Heart right ventricle (tissue), 16 donors: ENCODE data around the gene METTL9. TPM values are rescaled to one million over a fixed set of nuclear protein-coding genes. Genes with fewer than 3 reads are reported as not detected.
A peak's percentile ranks its signal among the peaks of the same experiment; 100 is the strongest.
"Not testable (repeated sequence)": the region's sequence is repeated elsewhere in the genome, so short reads cannot be mapped to it uniquely, and the experiment has no call there.

Experiments
- ATAC-seq, 8 donors: fragments of 200-7000 bp; cut with Tn5 transposase; one replicate each; pipeline ENCODE4 v1.9.1; 2020; ENCODE audit warnings: mild to moderate bottlenecking in 8 of 8, moderate library complexity in 8 of 8, moderate number of reproducible peaks in 1 of 8
- DNase-seq, 2 donors: peaks; one replicate each; pipeline ENCODE4 v3.0.0-alpha.2; 2020
- H3K27ac ChIP-seq, 10 donors: fragments of 200-600 bp; sonication (generic) in 2 of 10; one replicate each; pipeline versions ENCODE4 v1.5.0 to v1.8.0; 2020 to 2022; ENCODE audit warnings: mild to moderate bottlenecking in 3 of 10
- H3K27me3 ChIP-seq, 7 donors: fragments of 200-600 bp; one replicate each; pipeline ENCODE4 v1.8.0; 2021 to 2022; ENCODE audit warnings: mild to moderate bottlenecking in 2 of 7
- H3K36me3 ChIP-seq, 9 donors: fragments of 200-600 bp; sonication (generic) in 1 of 9; one replicate each; pipeline versions ENCODE4 v1.5.0 to v1.8.0; 2020 to 2022; ENCODE audit warnings: mild to moderate bottlenecking in 2 of 9
- H3K4me1 ChIP-seq, 9 donors: fragments of 200-600 bp; sonication (generic) in 1 of 9; one replicate each; pipeline versions ENCODE4 v1.5.0 to v1.8.0; 2020 to 2022; ENCODE audit warnings: mild to moderate bottlenecking in 4 of 9
- H3K4me3 ChIP-seq, 10 donors: fragments of 200-600 bp; sonication (generic) in 2 of 10; one replicate each; pipeline versions ENCODE4 v1.5.0 to v1.8.0; 2020 to 2022; ENCODE audit warnings: mild to moderate bottlenecking in 7 of 10, moderate library complexity in 2 of 10
- H3K9me3 ChIP-seq, 11 donors: fragments of 200-600 bp in 10 of 11; sonication (generic) in 2 of 11; one replicate each; pipeline versions ENCODE4 v1.5.0 to v1.8.0; 2013 to 2022; ENCODE audit warnings: mild to moderate bottlenecking in 2 of 11, control low read depth in 1 of 11, moderate library complexity in 1 of 11
- WGBS, 2 donors: extraction: QIAGEN DNeasy Blood & Tissue Kit; methylation state at CpG; one replicate each; pipeline ENCODE4 v1.1.7; 2013; ENCODE audit warnings: inconsistent platforms in 1 of 2; 5-methylcytosine and 5-hydroxymethylcytosine counted together
- intact Hi-C, 10 donors: fragments of 100-400 bp; cut with DNase I; formaldehyde crosslinking; loops; one replicate each; pipeline versions ENCODE4 v1.11.1 to v1.14.2; 2022
- polyA plus RNA-seq, 2 donors: library from polyadenylated mRNA; stranded (reverse); fragments of 200-250 nt; gene quantifications; one replicate each; pipeline ENCODE4 v1.2.3, GENCODE V29; 2013
- total RNA-seq, 10 donors: library from RNA; stranded (reverse); fragmentation: NEBNext Ultra II Directional in 3 of 10; extraction: Animal tissue kit (Norgen Biotek cat#: 25700) in 3 of 10; gene quantifications; one replicate each; pipeline versions ENCODE4 v1.2.1 to v1.2.4, GENCODE V29; 2021 to 2023
- TF ChIP-seq, protein P1 (sequence below), 9 donors: fragments of 200-600 bp; sonication (generic) in 2 of 9; IDR thresholded peaks; one replicate each; pipeline versions ENCODE4 v1.5.0 to v1.8.0; 2021 to 2022; ENCODE audit warnings: antibody characterized with exemption in 9 of 9, mild to moderate bottlenecking in 5 of 9, moderate library complexity in 1 of 9
- donor health status: Arrhythmogenic right ventricular cardiomyopathy.
- donor health status: ischemic (EF 13 %, LVEDD 7.1; RV severe dilation, severe dysfunction).
- donor health status: healthy with polysubstance abuse.
- donor health status: DM: no; HTN: yes; CAD: no.
- donor health status: DM: no; HTN: no; CAD: no.
- donor health status: ischemic (EF 25% LVEDD 6.9; RV normal size, moderate dysfunction).
- donor health status: ischemic (EF 25% LVEDD 5.7; RV mildly dilated, moderate dysfunction).
- donor health status: healthy.
- donor health status: DM: yes; HTN: yes; CAD: no.
- donor health status: Ischemic cardiomyopathy.
- donor health status: ischemic (EF 35%, LVEDD 5.7; RV mildly dilated, moderate dysfunction).
- donor health status: nonischemic (EF 11% LVEDD 7.7; RV severe dilation, severe dysfunction).
- donor health status: DM: yes; HTN: yes; CAD: no.
- donor health status: PGD.
- donor health status: ischemic (EF 29% LVEDD 5.4; RV normal size, mild dysfunction).
- donor health status: nonischemic (EF 23%, LVEDD 6.1; RV moderate dilation, normal function).

The METTL9 gene
- total and polyA plus RNA-seq, 12 donors: 11.9 to 66.0 (median 51.4) TPM

DNA sequence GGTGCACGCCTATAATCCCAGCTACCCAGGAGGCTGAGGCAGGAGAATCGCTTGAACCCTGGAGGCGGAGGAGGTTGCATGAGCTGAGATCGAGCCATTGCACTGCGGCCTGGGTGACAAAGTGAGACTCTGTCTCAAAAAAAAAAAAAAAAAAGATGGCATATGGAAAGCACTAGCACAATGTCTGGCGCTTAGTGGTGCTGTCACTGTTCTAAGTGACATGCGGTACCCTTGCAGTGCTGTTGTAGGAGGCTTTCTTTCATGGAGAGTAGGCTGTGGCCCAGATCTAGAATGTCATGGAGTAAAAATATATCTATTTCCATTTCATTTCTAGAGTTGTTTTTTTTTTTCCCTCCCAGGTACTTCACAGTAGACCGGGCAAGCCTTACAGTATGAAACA, 14.6 kb upstream of the METTL9 start:
- H3K4me1 ChIP-seq: peaks cover 0 to 20% (median 0%) of the 10 kb centered on the region in 9 donors
- ATAC-seq: no peak
- no peak overlapping the region for H3K4me3 ChIP-seq
- TF ChIP-seq, protein P1, sequence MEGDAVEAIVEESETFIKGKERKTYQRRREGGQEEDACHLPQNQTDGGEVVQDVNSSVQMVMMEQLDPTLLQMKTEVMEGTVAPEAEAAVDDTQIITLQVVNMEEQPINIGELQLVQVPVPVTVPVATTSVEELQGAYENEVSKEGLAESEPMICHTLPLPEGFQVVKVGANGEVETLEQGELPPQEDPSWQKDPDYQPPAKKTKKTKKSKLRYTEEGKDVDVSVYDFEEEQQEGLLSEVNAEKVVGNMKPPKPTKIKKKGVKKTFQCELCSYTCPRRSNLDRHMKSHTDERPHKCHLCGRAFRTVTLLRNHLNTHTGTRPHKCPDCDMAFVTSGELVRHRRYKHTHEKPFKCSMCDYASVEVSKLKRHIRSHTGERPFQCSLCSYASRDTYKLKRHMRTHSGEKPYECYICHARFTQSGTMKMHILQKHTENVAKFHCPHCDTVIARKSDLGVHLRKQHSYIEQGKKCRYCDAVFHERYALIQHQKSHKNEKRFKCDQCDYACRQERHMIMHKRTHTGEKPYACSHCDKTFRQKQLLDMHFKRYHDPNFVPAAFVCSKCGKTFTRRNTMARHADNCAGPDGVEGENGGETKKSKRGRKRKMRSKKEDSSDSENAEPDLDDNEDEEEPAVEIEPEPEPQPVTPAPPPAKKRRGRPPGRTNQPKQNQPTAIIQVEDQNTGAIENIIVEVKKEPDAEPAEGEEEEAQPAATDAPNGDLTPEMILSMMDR (IDR thresholded peaks at IDR 0.05): no peak
- 95 to 96% methylated on average over 8 of the region's 8 CpGs for WGBS, 2 donors
- no peaks in the 10 kb centered on the region for H3K36me3 ChIP-seq
- no peak overlapping the region for H3K27ac ChIP-seq
- no peak for DNase-seq
- intact Hi-C loops: loop anchor here (1.0 to 10.0 kb wide), 10 partner anchors 50 to 124 kb away; no protein-coding TSS in a partner anchor
- no peaks in the 10 kb centered on the region for H3K9me3 ChIP-seq
- H3K27me3 ChIP-seq: no peaks in the 10 kb centered on the region

DNA sequence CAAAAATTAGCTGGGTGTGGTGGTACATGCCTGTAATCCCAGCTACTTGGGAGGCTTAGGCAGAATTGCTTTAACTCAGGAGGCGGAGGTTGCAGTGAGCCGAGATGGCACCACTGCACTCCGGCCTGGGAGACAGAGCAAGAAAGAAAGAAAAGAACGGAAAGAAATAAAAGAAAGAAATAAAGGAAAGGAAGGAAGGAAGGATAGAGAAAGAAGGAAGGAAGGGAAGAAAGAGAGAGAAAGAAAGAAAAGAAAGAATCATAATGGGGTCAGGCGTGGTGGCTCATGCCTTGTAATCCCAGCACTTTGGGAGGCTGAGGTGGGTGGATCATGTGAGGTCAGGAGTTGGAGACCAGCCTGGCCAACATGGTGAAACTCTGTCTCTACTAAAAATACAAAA, 10.8 kb upstream of the METTL9 start:
- ATAC-seq, H3K36me3 ChIP-seq, H3K4me3 ChIP-seq, H3K27ac ChIP-seq, H3K9me3 ChIP-seq, DNase-seq, H3K27me3 ChIP-seq: not testable (repeated sequence)
- intact Hi-C loops: loop anchor here in 3 of 10 donors (10.0 kb wide), 2 partner anchors 46 to 56 kb away; no protein-coding TSS in a partner anchor
- 90 to 95% methylated on average over 5 of the region's 5 CpGs for WGBS, 2 donors
- H3K4me1 ChIP-seq: peaks cover 0 to 38% (median 0%) of the 10 kb centered on the region in 9 donors

DNA sequence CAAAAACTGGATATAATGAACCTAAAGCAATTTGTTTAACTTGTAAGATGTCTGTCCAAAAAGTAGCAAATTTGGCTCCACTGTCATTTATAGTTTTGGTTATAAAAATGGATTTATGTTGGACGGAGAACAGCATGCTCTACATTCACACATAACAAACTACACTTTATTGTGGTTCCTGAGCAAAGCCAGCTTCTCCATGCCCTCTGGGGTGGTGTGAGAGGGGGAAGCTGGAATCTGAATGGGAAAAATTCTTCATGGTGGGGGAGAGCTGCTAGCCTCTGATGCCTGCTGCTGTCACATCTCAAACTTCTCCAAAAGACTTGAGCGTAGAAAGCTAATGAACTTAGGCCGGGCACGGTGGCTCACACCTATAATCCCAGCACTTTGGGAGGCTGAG, 9.8 kb upstream of the METTL9 start:
- intact Hi-C loops: loop anchor here in 3 of 10 donors (10.0 kb wide), 2 partner anchors 45 to 55 kb away; no protein-coding TSS in a partner anchor

DNA sequence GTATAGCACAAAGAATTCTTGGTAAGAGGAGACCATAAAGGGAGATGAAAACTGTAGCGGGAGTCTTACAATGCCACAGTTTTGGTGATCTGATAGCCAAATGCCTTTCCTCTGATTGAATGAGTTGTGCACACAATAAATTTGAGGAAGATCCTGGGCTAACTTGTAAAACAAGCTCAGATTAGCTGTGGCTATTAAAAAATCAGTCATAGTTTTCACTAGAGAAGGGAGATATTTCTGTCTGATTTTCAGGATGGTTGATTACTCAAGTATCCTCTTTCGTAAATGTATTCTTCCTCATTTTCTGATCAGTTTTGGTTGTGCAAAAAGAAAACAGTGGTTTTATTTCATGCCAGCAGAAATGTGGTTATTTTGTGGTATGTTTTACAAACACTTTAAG, 9.1 kb upstream of the METTL9 start:
- ATAC-seq (no peak), DNase-seq (no peak)
- Histone ChIP-seq H3K4me3 (no peak overlapping the region), H3K9me3 (no peaks in the 10 kb centered on the region), H3K27me3 (no peaks in the 10 kb centered on the region), H3K36me3 (no peaks in the 10 kb centered on the region), H3K4me1 (peaks cover 0 to 32% (median 0%) of the 10 kb centered on the region in 9 donors), H3K27ac (peak overlapping the region in 1 of 10 donors; percentile 10)
- TF ChIP-seq, protein P1 (IDR thresholded peaks at IDR 0.05): no peak
- intact Hi-C loops: no loop called here
- 84 to 87% methylated on average over 2 of the region's 2 CpGs for WGBS, 2 donors

More for the DNA sequence above, 9.8 kb upstream of the METTL9 start:
- H3K27me3 ChIP-seq: no peaks in the 10 kb centered on the region
- H3K36me3 ChIP-seq: no peaks in the 10 kb centered on the region
- peak overlapping the region in 1 of 10 donors; percentile 10 for H3K27ac ChIP-seq
- ATAC-seq (no peak), DNase-seq (no peak)
- H3K4me3 ChIP-seq: no peak overlapping the region
- 79 to 87% methylated on average over 4 of the region's 4 CpGs for WGBS, 2 donors
- TF ChIP-seq, protein P1 (IDR thresholded peaks at IDR 0.05): no peak
- peaks cover 0 to 32% (median 0%) of the 10 kb centered on the region in 9 donors for H3K4me1 ChIP-seq
- H3K9me3 ChIP-seq: no peaks in the 10 kb centered on the region

DNA sequence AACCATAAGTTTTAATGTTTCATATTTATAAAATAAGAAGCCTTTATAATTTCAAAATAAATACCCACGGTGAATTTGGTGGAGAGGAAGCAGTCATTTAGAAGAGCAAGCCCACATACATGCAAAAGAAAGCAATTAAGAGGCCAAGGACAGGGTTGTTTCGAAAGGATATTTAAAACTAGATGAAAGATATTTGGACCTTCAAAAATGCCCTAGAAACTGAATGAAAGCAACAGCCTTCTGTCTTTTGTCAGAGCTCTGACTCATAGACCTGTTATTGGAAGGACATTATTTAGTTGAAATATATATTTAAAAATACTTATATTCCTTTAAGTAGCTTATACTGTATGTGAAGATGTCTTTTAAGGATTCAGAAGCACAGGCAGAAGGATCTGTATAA, 8.6 kb upstream of the METTL9 start:
- no peaks in the 10 kb centered on the region for H3K27me3 ChIP-seq
- DNase-seq: no peak
- no peaks in the 10 kb centered on the region for H3K9me3 ChIP-seq
- peaks cover 0 to 32% (median 0%) of the 10 kb centered on the region in 9 donors for H3K4me1 ChIP-seq
- TF ChIP-seq, protein P1 (IDR thresholded peaks at IDR 0.05): no peak
- WGBS, 2 donors: 66 to 80% methylated on average over 2 of the region's 2 CpGs
- H3K27ac ChIP-seq: no peak overlapping the region
- no peak overlapping the region for H3K4me3 ChIP-seq
- H3K36me3 ChIP-seq: no peaks in the 10 kb centered on the region
- no peak for ATAC-seq
- intact Hi-C loops: no loop called here
